Mesothelial cell of epicardium (in vitro differentiated cells): ENCODE data around the gene DACT1. TPM values are rescaled to one million over a fixed set of nuclear protein-coding genes. Genes with fewer than 3 reads are reported as not detected.

Experiments
- DNase-seq, 2 experiments: peaks; one replicate each; pipeline ENCODE4 v3.0.0; 2021; ENCODE audit warnings: low spot score in 2 of 2; ENCODE audit not compliant: unreplicated experiment in 2 of 2
- H3K27ac Mint-ChIP-seq: 2 replicates; pipeline ENCODE4 v1.8.0; 2021; ENCODE audit warnings: mixed read lengths
- H3K27me3 Mint-ChIP-seq: 2 replicates; pipeline ENCODE4 v1.8.0; 2021; ENCODE audit warnings: low read depth, mixed read lengths
- H3K36me3 Mint-ChIP-seq: 2 replicates; pipeline ENCODE4 v1.8.0; 2021; ENCODE audit warnings: mixed read lengths
- H3K4me1 Mint-ChIP-seq: 2 replicates; pipeline ENCODE4 v1.8.0; 2021; ENCODE audit warnings: mixed read lengths
- H3K4me3 Mint-ChIP-seq: 2 replicates; pipeline ENCODE4 v1.8.0; 2021; ENCODE audit warnings: mild to moderate bottlenecking, moderate library complexity, mixed read lengths
- H3K9me3 Mint-ChIP-seq: 2 replicates; pipeline ENCODE4 v1.8.0; 2021; ENCODE audit warnings: mixed read lengths
- total RNA-seq: library from RNA; stranded (reverse); gene quantifications from 3 replicates; pipeline ENCODE4 v1.2.1, GENCODE V29; 2021
- TF ChIP-seq, protein P1 (sequence below): fragments of 200-600 bp; sonication (generic); IDR thresholded peaks from one replicate; pipeline ENCODE4 v1.5.0; 2021; ENCODE audit warnings: antibody characterized with exemption; ENCODE audit not compliant: unreplicated experiment

The DACT1 gene
- total RNA-seq, 1 donor from 2014 or later, result 61.7 TPM

DNA sequence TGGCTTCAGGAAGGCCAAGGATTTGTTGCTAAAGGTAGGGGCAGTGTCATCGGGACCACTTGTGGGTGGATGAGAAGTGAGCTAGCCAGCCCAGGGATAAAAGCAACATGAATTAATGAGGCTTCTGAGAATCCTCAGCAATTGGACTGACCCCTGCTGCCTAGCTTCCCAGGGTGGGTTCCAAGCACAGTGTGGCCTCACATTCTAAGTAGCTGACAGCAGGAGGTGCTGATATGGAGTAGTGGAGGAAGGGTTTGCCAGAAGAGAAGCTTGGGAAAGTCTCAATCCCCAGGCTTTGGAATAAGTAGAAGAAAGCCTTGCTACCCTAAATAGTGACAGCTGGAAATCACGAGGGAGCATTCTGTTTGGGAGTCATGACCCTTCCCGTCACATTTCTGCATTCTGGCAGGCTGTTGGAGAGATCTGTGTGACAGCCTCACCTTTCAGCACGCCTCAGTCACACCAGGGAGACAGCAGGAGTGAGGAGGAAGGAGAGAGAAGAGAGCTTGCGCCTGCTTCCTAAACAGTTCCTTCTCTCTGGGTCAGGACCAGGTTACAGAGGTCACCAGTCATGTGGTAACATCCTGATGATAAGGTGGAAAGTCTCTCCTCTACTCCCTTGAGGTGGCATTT is 31.2 kb downstream of the DACT1 start:
- H3K36me3 Mint-ChIP-seq, result no peaks in the 10 kb centered on the region
- H3K4me1 Mint-ChIP-seq, result peaks cover 52% of the 10 kb centered on the region
- TF ChIP-seq, protein P1, sequence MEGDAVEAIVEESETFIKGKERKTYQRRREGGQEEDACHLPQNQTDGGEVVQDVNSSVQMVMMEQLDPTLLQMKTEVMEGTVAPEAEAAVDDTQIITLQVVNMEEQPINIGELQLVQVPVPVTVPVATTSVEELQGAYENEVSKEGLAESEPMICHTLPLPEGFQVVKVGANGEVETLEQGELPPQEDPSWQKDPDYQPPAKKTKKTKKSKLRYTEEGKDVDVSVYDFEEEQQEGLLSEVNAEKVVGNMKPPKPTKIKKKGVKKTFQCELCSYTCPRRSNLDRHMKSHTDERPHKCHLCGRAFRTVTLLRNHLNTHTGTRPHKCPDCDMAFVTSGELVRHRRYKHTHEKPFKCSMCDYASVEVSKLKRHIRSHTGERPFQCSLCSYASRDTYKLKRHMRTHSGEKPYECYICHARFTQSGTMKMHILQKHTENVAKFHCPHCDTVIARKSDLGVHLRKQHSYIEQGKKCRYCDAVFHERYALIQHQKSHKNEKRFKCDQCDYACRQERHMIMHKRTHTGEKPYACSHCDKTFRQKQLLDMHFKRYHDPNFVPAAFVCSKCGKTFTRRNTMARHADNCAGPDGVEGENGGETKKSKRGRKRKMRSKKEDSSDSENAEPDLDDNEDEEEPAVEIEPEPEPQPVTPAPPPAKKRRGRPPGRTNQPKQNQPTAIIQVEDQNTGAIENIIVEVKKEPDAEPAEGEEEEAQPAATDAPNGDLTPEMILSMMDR, result no peak
- no peaks in the 10 kb centered on the region for H3K9me3 Mint-ChIP-seq
- H3K4me3 Mint-ChIP-seq, result no peak overlapping the region
- no peak for DNase-seq
- H3K27ac Mint-ChIP-seq, result no peak overlapping the region
- no peaks in the 10 kb centered on the region for H3K27me3 Mint-ChIP-seq

DNA sequence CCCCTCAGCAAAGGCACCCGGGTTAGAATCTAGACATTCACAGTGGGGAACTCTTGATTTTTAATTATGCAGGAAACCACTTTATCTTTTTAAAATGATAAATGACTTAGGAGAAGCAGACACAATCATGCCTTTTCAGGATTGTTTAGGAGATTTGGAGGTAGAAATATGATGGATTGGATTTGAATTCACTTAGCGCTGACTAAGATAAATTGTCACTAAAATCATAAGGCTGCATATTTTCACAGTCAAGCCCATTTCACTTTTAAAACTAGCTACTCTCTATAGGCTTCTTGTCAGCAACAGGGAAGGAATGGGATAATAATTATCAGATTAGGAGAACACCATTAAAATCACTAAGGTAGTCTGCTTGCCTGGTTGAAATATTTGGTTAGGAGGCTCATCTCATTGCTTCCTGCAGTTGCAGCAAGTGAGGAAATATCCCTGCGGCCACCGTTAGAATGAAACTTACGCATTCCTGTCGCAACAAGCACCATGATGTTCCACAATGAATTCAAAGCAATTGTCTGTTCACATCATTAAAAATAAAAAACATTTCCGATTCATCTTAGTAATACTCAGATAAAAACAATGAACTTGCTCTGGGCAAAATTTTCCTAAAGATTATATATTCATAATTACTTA is 31.9 kb downstream of the DACT1 start:
- Mint-ChIP-seq H3K27ac (no peak overlapping the region), H3K36me3 (no peaks in the 10 kb centered on the region), H3K9me3 (no peaks in the 10 kb centered on the region), H3K4me3 (no peak overlapping the region), H3K4me1 (peaks cover 44% of the 10 kb centered on the region), H3K27me3 (no peaks in the 10 kb centered on the region)
- no peak for DNase-seq
- TF ChIP-seq, protein P1, result no peak

DNA sequence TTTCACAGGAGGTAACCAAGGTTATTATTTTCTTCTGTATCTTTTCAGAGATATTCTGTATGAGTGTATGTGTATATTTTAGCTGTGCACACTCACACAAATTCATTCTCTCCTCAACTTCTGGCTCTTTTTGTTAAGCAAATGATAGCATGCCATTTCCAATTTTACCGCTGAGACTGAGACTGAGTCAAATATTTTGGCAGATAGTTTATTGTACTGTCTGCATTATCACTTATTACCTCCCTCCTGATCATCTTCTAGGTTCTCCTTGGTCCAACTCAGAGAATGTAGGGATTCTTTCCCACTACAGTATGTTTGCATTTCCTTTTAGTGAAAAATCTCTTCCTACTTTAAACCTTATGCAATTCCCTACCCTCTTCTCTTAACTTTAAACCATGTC is 33.3 kb downstream of the DACT1 start:
- no peaks in the 10 kb centered on the region for H3K27me3 Mint-ChIP-seq
- no peak overlapping the region for H3K27ac Mint-ChIP-seq
- H3K4me3 Mint-ChIP-seq, result no peak overlapping the region
- H3K36me3 Mint-ChIP-seq, result no peaks in the 10 kb centered on the region
- no peak for DNase-seq
- TF ChIP-seq, protein P1, result no peak
- H3K4me1 Mint-ChIP-seq, result peaks cover 35% of the 10 kb centered on the region
- no peaks in the 10 kb centered on the region for H3K9me3 Mint-ChIP-seq

DNA sequence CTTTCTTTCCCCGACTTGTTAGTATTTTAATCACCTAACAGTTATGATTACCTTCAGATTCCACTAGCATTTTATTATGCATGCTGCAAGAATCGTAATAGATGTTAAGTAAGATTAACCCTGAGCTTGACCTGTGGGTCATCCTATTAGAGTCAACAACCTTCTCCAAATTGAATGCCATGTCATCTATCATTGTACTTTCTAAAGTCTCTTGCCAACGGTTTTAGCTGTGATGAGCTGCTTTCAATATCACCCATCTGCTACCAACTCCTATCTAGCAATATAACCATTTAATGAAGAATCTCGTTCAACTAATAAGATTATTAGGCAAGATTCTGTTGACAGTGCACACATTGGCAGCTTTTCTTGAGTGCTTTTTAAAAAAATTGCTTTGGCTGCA is 33.7 kb downstream of the DACT1 start:
- DNase-seq, result no peak
- Mint-ChIP-seq H3K4me1 (peaks cover 32% of the 10 kb centered on the region), H3K9me3 (no peaks in the 10 kb centered on the region), H3K36me3 (no peaks in the 10 kb centered on the region), H3K27me3 (no peaks in the 10 kb centered on the region), H3K27ac (no peak overlapping the region), H3K4me3 (no peak overlapping the region)
- TF ChIP-seq, protein P1, result no peak

DNA sequence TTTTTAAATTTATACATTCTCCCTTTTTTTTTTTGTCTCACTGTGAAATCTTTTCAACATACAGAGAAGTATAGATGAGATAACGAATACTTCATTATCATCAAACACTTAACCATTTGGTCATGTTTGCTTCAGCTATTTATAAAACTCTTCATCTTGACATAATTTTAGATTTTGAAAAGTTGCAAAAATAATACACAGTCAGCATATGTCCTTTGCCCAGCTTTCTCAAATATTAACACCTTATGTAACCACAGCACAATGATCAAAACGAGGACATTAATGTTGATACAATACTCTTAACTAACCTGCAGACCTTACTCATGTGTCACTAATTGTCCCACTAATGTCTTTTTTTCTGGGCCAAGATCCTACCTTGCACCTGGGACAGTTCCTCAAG is 36.0 kb downstream of the DACT1 start:
- Mint-ChIP-seq H3K9me3 (no peaks in the 10 kb centered on the region), H3K4me1 (peaks cover 16% of the 10 kb centered on the region), H3K27me3 (no peaks in the 10 kb centered on the region), H3K27ac (no peak overlapping the region), H3K36me3 (no peaks in the 10 kb centered on the region), H3K4me3 (no peak overlapping the region)
- TF ChIP-seq, protein P1, result no peak
- no peak for DNase-seq
